Peyer's patch (tissue), 4 donors: ENCODE measurements around the gene PAX9. TPM values are rescaled to one million over a fixed set of nuclear protein-coding genes. Genes with fewer than 3 reads are reported as not detected.

Source experiments
- DNase-seq, 3 donors: peaks; one replicate each; pipeline ENCODE4 v3.0.0-alpha.2; 2017 to 2019
- H3K27ac ChIP-seq, 4 donors: fragments of 200-600 bp; sonication (generic); one replicate each; pipeline ENCODE4 v1.5.1; 2016 to 2019
- H3K27me3 ChIP-seq, 2 donors: fragments of 200-600 bp; sonication (generic); one replicate each; pipeline ENCODE4 v1.5.1; 2019
- H3K36me3 ChIP-seq, 3 donors: fragments of 200-600 bp; sonication (generic); one replicate each; pipeline ENCODE4 v1.5.1; 2016 to 2019
- H3K4me1 ChIP-seq, 4 donors: fragments of 200-600 bp; sonication (generic); one replicate each; pipeline ENCODE4 v1.5.1; 2016 to 2019
- H3K4me3 ChIP-seq, 4 donors: fragments of 200-600 bp; sonication (generic); 1 replicate in 3 of 4; 2 replicates in 1 of 4; pipeline ENCODE4 v1.5.1; 2016 to 2019; ENCODE audit warnings: mild to moderate bottlenecking in 1 of 4
- H3K9me3 ChIP-seq, 4 donors: fragments of 200-600 bp; sonication (generic); one replicate each; pipeline ENCODE4 v1.5.1; 2016 to 2019; ENCODE audit warnings: mild to moderate bottlenecking in 1 of 4
- POLR2A ChIP-seq, 2 donors: fragments of 450-650 bp; IDR thresholded peaks; one replicate each; pipeline ENCODE4 v1.5.1; 2017; ENCODE audit warnings: antibody characterized with exemption in 2 of 2, mild to moderate bottlenecking in 2 of 2, moderate library complexity in 2 of 2
- total RNA-seq, 4 donors: library from RNA; depleted of rRNA; stranded (reverse); fragments of >200 nt; gene quantifications; one replicate each; pipeline ENCODE4 v1.1.0, GENCODE V29; 2016
- TF ChIP-seq, protein P1 (sequence below), 6 experiments: fragments of 450-650 bp in 4 of 6; fragments of 200-600 bp in 2 of 6; sonication (generic) in 1 of 6; IDR thresholded peaks; one replicate each; pipeline ENCODE4 v1.5.1; 2017 to 2019; ENCODE audit warnings: antibody characterized with exemption in 6 of 6, mild to moderate bottlenecking in 3 of 6, moderate library complexity in 1 of 6

Gene PAX9
- total RNA-seq, 4 donors from 2014 or later = not detected

DNA sequence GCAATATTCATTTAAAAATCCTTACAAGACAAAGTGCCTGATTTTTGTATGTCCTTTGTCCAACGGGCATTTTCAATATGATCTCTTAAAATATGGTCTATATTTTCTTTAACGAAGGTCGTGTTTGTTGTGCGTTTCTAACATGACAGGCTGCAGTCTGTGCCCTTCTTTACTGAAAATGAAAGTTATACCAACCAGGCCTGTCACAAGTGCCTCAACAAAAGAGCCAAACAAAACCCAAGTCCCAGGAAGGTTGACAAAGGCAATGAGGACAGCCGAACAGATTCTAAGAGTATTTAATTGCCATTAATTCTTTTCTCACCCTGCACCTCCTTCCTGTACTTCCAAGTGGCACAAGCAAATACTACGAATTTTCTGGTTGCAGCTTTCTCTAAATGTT lies 13.9 kb downstream of the PAX9 start:
- Histone ChIP-seq H3K27me3 (no peaks in the 10 kb centered on the region), H3K4me3 (no peak overlapping the region), H3K36me3 (no peaks in the 10 kb centered on the region), H3K4me1 (no peaks in the 10 kb centered on the region), H3K27ac (no peak overlapping the region), H3K9me3 (no peaks in the 10 kb centered on the region)
- TF ChIP-seq, protein P1, sequence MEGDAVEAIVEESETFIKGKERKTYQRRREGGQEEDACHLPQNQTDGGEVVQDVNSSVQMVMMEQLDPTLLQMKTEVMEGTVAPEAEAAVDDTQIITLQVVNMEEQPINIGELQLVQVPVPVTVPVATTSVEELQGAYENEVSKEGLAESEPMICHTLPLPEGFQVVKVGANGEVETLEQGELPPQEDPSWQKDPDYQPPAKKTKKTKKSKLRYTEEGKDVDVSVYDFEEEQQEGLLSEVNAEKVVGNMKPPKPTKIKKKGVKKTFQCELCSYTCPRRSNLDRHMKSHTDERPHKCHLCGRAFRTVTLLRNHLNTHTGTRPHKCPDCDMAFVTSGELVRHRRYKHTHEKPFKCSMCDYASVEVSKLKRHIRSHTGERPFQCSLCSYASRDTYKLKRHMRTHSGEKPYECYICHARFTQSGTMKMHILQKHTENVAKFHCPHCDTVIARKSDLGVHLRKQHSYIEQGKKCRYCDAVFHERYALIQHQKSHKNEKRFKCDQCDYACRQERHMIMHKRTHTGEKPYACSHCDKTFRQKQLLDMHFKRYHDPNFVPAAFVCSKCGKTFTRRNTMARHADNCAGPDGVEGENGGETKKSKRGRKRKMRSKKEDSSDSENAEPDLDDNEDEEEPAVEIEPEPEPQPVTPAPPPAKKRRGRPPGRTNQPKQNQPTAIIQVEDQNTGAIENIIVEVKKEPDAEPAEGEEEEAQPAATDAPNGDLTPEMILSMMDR (IDR thresholded peaks at IDR 0.05) = no peak
- TF ChIP-seq POLR2A (IDR thresholded peaks at IDR 0.05) = no peak
- DNase-seq = no peak

GRCh38 chr14:36676236-36676635 lies 14.6 kb downstream of the PAX9 start:
- no peak for DNase-seq
- H3K27ac ChIP-seq = no peak overlapping the region
- H3K4me1 ChIP-seq = no peaks in the 10 kb centered on the region
- TF ChIP-seq, protein P1 (IDR thresholded peaks at IDR 0.05) = no peak
- H3K9me3 ChIP-seq = no peaks in the 10 kb centered on the region
- H3K36me3 ChIP-seq = no peaks in the 10 kb centered on the region
- H3K4me3 ChIP-seq = no peak overlapping the region
- no peaks in the 10 kb centered on the region for H3K27me3 ChIP-seq

DNA sequence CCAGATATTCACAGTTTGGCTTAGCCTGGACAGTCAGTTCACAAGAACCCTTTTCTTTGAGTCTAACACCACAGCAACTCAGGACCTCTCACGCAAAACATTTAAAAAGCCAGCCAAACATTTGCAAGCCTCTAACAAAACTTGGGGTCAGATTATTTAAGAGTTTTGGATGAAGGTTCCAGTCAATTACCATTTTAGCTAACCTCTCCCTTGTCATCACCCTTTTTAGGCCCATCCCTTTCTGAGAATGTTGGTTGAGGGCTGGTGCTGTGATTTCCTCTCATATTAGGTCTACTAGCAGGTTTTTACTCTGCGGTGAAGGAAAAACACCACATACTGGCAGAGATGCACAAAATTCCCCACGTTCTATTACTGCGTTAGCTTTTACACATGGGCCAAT lies 20.7 kb downstream of the PAX9 start:
- Histone ChIP-seq H3K4me1 (no peaks in the 10 kb centered on the region), H3K27me3 (no peaks in the 10 kb centered on the region), H3K4me3 (no peak overlapping the region), H3K9me3 (no peaks in the 10 kb centered on the region), H3K36me3 (no peaks in the 10 kb centered on the region), H3K27ac (no peak overlapping the region)
- DNase-seq = no peak
- TF ChIP-seq, protein P1 (IDR thresholded peaks at IDR 0.05) = no peak
- TF ChIP-seq POLR2A (IDR thresholded peaks at IDR 0.05) = no peak

DNA sequence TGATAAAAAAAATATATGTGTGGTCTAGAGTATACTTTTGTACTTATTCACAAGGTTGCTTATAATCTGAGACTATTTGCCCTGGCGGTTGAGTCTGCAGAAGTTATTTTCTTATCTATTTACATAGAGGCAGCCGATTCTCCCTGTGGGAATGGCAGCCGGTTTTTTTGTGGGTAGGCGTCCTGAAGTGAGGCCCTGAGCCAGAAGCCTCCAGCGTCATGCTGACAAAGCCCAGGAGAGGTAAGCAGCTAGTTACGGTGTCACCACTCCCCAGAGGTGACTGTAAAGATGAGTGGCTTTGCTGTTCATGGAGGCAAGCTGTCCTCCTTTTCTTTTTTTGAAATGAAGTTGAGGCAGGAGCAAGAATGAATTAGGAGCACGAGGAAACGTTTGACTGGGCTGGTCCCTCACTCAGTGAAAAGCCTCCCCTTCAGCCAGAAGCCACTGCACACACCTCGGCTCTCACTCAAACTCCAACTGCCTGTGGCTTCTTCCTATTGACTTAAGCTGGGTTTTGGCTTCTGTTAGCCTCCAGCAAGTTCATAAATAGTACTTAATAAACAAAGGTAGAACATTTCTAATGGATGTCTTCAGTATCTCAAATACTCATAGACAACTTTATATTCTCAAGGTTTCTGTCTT lies 21.5 kb downstream of the PAX9 start:
- Histone ChIP-seq H3K36me3 (no peaks in the 10 kb centered on the region), H3K27ac (no peak overlapping the region), H3K4me3 (no peak overlapping the region), H3K4me1 (no peaks in the 10 kb centered on the region), H3K27me3 (no peaks in the 10 kb centered on the region), H3K9me3 (no peaks in the 10 kb centered on the region)
- TF ChIP-seq, protein P1 (IDR thresholded peaks at IDR 0.05) = no peak
- TF ChIP-seq POLR2A (IDR thresholded peaks at IDR 0.05) = no peak
- no peak for DNase-seq

DNA sequence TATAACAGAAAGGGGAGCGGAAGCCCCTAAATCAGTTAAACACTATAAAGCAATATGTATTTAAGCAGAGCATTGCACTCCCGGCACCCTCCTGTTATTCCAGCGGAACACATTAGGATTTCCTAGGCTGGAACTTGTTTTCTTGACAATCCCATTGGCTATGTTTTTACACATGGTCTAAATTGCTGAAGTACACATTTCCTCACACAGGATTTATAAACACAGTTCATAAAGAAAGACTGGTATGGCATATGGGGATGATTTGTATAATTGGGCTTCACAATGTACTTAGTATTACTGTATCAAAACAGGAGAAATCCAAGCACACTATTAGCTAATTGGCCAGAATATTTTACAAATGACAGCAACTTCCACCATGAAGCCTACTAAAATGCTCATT lies 23.3 kb downstream of the PAX9 start:
- Histone ChIP-seq H3K4me1 (no peaks in the 10 kb centered on the region), H3K4me3 (no peak overlapping the region), H3K27me3 (no peaks in the 10 kb centered on the region), H3K27ac (no peak overlapping the region), H3K36me3 (no peaks in the 10 kb centered on the region), H3K9me3 (no peaks in the 10 kb centered on the region)
- no peak for TF ChIP-seq POLR2A (IDR thresholded peaks at IDR 0.05)
- TF ChIP-seq, protein P1 (IDR thresholded peaks at IDR 0.05) = no peak
- DNase-seq = no peak
